GM19463 (cell line): ENCODE results near the gene ZNF175.

Experiments used
- ATAC-seq: cut with Tn5 transposase; IDR thresholded peaks from one replicate; pipeline ENCODE4 v1.9.1; 2021; ENCODE audit warnings: mild to moderate bottlenecking, moderate library complexity; ENCODE audit not compliant: unreplicated experiment

Gene ZNF175

DNA sequence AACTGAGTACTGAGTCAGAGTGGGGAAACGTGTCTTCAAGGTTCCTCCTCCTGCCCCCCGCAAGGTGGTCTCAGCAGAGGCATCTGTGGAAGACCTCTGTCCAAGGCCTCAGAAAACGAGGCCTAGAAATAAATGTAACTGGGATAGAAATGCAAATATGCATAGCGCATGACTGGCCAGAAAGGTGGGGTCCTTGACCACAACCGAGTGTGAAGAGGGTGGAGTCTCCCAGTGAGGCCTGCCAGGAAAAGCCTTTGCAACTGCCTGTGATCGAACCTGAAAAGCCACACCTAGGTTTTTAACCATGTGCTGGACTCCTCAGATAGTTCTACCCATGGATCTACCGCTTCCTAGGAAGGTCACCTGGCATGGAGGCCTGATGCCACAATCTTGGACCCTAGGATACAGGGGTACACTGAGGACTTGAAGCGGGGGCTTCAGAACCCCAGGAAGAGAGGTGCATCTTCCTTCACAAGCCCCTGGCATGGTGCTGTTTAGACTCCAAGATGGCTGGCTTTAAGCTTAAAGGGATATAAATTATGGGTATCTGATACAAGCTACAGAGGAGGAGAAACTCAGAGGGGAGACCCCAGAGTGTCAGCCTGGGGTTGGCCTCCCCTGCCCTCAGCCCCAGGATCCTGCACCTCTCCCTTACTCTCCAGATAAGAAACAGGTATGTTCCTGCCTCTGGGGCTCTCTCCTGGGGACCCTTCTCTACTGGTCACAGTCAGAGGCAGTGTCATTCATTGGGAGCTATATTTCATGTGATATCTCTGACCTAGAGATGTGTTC lies 21.4 kb upstream of the ZNF175 start:
- ATAC-seq = no peak

DNA sequence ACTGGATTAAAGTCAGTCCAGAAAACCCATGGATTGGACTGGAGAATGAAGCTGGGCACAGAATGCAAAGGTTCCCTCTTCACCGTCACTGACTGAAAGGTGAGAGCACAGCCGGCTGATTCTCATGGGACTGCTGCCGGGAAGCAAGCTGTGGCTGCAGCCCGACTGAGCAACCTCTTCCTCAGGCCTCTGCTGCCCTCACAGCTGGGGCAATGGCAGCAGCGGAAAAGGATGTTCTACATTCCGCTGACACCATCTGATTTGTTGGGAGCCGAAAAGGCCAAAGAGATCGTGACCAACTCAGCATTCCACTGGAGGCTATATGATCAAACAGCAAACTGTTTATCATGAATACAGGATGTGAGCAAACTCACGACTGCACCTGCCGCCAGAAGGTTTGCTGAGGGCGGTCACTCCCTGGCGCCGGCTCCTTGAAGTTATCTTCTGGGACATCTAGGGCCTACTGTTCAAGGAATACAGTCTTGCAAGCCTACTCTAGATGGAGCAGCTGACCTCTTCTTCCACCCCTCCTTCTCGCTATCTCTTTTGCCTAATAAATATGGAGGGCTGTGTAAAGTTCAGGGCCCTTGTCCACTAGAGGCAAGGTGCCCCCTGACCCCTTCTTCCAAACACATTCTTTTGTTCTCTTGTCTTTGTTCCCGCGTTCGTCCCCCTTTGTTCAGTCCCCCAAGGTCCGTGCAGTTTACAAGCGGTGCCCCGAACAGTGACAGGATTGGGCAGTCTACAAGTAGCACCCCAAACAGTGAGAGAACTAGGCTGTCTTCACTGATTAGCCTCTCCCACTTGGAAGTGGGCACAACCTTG lies 20.0 kb upstream of the ZNF175 start:
- ATAC-seq = no peak

DNA sequence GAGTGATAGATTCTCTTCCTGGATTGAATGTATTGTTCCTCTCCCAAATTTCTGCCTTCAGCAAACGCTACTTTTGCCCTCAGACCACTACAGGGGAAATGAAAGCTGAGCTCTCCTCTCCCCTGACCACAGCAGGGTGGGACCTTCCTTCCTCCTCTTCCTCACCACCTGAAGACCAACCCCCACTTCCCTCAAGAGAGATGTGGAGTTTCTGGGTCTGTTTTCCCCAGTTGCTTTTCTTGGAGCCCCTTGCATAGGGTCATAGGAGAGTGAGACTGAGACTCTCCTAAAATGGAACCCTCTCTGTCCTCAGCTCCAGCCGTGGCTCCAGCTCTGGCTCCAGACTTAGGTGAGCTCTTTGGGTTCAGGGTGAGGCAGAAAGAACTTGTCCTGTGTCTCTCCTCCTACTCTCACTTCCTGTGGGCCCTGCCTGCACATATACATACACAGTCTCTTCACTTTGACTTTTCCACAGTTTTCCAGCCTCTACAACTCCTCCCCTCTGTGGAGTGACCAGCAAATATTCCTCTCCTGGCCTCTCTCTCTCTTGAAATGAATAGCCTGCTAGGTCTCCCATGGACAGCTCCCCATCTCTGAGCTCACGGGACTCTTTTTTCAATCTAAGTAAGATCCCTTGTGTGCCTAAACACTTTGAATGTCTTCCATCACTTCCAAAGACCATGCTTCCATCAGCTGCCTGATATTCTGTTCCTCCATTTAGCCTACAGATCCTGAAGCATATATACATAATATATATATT lies 19.2 kb upstream of the ZNF175 start:
- ATAC-seq = no peak

DNA sequence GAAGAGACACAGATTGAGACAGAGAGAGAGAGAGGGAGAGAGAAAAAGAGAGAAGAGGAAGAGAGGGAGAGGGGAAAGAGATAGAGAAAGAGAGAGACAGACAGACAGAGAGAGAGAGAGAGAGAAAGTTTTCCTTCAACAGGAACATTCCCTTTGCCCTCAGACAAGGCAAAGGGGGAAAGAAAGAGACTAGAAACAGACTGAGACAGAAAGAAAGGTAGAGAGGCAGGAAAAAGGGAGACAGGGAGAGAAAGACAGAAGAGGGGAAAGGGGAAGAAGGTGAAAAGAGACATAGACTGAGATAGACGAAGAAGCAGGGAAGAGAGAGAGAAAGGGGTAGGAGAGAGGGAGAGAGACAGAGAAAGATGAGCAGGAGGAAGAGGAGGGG lies 18.5 kb upstream of the ZNF175 start:
- no peak for ATAC-seq

DNA sequence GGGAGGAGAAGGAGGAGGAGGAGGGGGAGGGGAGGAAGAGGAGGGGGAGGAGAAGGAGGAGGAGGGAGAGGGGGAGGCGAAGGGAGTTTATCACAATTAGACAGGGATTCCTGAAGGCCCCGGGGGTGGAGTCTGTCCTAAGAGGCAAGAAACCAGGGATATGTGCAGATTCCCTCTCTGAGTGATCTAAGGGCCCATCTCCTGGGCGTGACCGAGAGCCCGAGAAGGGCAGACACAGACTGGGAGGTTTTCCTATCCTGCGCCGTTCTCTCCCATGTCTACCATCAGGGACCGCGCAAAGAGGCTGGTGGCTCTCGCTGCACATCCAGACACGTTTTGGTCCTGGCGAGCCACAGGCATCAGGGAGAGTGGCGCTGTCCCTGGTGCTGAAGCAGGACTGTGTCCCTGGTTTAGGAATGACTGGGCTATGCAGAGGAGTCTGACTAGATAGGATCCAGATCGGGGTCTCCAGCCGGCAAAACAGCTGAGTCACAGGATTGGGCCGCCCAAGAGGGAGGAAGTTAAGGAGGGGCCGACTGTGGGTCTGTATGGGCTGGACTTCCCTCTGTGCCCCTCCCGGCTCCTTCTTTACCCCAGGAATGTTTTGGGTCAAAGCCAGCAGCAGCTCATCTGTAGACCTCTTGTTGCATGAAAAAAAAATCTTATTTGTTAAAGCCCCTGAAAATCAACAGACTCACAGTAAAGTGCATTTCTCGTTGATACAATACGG lies 17.9 kb upstream of the ZNF175 start:
- ATAC-seq = no peak

DNA sequence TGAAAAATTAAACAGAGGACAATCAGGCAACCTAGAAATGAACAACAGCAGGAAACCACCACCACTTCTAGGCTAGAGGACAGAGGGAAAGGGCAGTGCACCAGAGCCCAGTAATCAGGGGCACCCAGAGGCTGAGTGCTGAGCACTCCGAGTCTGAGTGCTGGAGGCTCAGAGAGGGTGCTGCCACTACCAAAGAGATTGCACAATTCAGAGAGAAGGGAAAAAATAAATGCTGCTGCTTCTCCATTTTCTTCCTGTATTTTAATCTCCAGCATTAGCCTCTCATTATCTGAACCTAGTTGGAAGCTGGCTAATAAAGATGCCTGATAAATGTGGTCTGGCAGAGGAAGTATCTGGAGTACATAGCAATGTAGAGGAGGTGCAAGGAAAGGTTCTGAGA lies 11.8 kb upstream of the ZNF175 start:
- no peak for ATAC-seq

DNA sequence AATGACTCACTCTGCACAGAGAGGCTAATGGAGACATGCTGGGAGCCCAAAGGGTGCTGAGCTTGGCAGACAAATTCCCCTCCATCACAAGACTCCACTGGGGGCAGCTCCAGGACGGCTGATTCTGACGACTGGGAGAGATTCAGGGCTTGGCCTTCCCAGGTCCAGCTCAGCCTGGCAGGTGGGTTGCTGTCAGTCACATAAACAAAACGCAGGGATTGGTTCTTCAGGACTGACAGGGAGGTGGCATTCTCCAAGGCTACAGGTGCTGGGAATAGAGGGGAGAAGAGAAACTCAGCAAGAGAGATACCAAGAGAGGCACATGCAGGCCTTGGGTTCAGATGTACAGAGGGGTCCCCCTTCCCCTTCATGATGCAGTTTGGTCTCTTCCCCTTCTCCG lies 10.7 kb upstream of the ZNF175 start:
- ATAC-seq = no peak

DNA sequence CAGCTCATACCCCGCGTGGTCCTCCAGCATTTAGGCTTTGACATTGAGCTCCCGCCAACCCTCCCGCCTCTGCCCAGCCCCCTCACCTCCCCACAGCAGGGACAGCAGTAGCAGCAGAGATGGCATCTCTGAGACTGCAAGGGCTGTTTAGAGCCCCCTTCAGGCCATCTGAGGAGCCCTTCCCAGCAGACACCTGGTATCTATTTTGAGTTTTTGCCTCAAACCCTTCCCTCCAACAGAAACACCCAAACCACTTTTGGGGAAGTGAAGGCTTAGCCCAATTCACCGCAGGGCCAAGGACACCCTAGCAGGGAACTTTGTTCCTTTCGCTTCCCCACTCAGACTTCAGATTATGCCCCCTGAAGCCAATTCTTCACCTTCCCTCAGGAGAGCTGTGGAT lies 6.3 kb upstream of the ZNF175 start:
- ATAC-seq = no peak

DNA sequence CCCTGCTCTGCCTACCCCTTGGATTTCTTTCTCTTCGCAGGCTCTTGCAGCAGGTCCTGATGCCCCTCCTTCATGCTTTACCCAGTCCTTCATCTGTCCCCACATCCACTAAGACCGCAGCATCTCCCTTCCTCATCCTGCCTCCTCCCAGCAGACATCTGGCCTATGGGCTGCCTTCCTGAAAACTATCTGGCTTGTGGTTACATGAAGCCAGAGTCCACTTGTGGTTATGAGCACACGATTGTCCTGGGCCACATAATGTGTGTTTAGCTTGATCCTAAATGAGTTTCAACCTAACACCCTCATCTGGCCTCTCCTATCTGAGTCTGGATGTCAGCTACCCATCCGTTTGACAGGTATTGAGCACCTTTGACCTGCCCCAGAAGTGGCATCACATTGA lies 5.5 kb upstream of the ZNF175 start:
- ATAC-seq = no peak

DNA sequence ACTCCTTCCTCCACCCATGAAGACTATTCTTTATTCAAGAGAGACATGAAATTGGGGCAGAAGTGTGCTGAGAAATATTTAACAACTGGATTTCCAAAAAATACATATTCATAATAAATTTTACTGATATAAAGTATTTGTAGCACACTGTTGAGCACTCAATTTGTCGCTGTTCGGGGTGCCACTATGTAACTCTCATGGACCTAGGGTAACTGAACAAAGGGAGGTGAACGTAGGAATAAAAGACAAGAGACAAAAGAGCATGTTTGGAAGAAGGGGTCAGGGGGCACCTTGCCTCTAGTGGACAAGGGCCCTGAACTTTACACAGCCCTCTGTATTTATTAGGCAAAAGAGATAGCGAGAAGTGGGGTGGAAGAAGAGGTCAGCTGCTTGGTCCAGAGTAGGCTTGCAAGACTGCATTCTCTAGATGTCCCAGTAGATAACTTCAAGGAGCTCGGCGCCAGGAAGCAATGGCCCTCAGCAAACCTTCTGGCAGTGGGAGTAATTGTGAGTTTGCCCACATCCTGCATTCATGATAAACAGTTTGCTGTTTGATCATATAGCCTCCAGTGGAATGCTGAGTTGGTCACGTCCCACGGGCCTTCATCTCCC lies 4.5 kb upstream of the ZNF175 start:
- no peak for ATAC-seq

DNA sequence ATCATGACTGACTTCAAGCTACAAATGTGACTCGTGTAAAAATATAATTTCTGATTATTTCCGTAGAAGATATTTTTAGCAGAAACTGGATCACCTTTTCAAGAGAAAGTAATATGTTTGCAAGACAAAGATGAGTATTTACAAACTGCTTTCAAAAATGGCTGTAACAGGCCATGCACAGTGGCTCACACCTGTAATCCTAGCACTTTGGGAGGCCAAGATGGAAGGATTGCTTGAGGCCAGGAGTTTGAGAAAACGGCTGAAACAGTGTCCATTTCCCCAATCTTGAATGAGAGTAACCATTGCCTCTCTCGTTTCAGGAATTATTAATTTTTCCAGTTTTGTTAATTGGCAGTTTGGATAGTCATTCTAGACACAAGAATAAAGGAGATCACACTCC lies 3.5 kb upstream of the ZNF175 start:
- ATAC-seq = no peak

DNA sequence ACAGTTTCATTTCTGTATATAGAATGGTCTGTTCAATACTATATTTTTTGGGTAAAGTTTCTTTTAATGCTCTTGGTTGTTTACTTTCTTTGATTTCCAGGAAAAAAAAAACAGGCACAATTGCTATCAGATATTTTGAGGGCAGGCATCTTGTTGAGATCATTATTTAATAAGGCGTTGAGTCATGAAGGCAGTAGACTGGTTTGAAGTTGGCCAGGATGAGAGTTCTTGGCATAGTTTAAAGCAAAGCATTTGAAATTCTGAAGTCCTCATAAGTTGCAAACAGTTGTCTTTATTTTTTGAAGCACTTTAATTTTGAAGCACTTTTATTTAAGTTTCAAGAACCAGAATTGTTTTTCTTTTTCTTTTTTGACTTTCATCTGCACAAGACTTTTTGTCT lies 2.6 kb upstream of the ZNF175 start:
- no peak for ATAC-seq

DNA sequence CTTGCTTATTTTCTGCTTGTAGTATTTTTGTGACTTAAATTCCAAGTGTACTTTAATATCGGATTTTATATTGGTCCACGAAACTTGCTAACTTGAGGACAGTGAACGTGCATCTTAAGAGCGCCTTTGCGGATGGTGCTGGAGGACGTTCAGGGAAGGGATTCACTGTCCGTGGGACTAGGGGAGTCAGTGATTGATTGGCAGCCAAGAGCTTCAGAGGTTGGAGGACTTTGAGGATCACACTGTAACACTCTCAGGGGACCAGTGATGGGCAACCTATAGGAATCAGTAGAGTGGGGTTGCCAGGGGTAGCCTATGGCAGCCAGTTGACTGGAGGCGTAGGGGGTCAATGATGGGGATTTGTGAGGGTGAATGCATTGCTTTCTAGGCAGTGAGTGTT lies 516 bp downstream of the ZNF175 start:
- ATAC-seq = no peak

DNA sequence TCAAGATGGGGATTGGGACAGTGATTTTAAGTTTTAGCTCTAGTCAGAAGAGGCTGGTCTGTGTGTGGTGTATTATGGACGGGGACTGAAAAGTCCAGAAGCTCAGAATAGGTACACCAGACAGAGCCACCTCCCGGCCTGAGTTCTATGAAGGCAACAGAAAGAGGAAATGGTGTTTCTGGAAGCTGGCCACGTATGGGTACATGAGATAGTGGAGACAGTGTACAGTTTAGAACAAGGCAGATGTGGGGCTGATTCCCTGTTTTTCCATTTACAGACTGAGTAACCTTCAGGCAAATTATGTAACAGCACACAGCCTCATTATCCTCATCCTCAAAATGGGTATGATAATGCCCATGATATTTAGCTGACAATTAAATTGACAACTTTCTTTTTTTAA lies 1.3 kb downstream of the ZNF175 start:
- ATAC-seq = no peak

DNA sequence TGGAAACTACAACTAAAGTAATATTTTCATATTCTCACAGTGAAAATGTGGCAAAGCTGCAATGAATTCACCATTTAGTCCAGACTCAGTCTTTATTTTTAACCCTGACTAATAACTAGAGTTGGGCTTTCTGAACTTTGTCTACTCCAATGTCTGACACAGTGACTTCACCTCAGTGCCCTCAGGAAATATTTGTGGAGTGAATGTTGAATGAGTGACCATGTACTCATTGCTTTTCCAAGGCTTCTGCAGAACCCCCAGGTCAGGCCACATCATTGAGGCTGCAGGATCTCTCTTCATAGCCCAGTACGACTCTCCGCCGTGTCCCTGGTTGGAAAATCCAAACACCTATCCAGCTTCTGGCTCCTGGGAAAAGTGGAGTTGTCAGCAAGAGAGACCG lies 1.8 kb downstream of the ZNF175 start:
- no peak for ATAC-seq

DNA sequence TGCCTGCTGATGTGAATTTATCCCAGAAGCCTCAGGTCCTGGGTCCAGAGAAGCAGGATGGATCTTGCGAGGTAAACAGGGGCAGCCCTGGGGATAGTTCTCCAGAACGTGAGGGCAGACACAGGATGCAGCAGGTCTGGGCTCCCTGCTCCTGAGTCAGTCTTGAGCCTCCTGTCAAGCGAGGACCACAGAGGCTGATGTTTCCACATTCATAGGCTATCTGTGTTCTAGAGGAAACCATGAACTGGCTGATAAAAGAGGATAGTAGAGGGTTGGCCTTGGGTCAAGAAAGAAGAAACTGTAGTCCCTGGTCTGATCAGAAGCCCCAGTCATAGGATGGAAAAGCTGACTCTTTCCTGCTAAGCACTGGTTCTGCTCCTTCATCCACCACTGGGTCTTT lies 2.2 kb downstream of the ZNF175 start:
- no peak for ATAC-seq

DNA sequence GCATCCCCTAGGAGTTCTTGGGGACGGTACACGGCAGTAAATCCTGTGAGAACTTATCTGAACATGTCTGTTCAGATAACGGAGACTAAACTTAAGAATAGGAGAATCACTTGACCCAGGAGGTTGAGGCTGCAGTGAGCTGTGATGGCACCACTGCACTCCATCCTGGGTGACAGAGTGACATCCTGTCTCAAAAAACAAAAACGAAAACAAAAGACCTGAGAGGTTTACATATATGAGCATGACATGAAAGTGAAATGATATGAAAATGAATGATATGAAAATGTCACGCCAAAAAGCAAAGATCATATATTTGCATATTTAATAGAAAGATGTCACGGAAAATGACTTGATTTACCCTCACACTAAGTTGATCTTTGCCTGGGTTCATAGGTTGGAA lies 5.8 kb downstream of the ZNF175 start:
- no peak for ATAC-seq

DNA sequence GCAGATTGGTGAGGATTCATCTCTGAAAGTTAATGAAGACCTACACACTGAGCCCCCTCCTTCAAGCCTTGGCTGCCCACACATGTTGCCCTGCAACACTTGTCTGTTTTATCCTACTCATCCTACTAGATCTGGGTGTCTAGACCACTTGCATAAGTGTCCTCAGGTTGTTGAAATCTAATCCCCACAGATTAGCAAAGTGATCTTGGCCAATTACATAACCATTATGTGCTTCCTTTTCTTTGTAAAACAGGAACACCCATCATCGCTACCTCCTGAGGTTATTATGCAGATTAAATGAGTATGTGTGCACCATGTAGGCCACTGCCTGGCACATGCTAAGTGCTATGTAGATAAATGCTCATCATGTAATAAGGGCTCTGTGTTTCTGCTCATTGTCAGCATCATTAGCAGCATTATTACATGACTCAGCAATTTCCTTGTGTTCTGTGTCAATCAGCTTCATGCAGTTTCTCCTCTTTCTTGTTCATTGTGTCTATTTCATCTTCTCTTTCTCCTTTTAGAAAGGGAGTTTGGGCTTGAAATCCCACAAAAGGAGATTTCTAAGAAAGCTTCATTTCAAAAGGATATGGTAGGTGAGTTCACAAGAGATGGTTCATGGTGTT lies 15.1 kb downstream of the ZNF175 start:
- ATAC-seq = no peak

DNA sequence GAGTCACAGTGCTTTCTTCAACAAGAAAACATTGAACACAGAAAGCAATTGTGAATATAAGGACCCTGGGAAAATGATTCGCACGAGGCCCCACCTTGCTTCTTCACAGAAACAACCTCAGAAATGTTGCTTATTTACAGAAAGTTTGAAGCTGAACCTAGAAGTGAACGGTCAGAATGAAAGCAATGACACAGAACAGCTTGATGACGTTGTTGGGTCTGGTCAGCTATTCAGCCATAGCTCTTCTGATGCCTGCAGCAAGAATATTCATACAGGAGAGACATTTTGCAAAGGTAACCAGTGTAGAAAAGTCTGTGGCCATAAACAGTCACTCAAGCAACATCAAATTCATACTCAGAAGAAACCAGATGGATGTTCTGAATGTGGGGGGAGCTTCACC lies 15.7 kb downstream of the ZNF175 start:
- ATAC-seq = no peak
